Prostate gland (tissue), 2 donors: ENCODE measurements around the gene CD151.

Source experiments
- POLR2A ChIP-seq: fragments of 450-650 bp; IDR thresholded peaks from one replicate; pipeline ENCODE4 v1.6.1; 2016; ENCODE audit warnings: antibody characterized with exemption, mild to moderate bottlenecking
- POLR2AphosphoS5 ChIP-seq: sonication (generic); formaldehyde crosslinking; IDR thresholded peaks from one replicate; pipeline ENCODE4 v1.6.1; 2017; ENCODE audit warnings: antibody characterized with exemption
- TF ChIP-seq, protein P1 (sequence below), 4 experiments: fragments of 200-600 bp in 2 of 4; fragments of 450-650 bp in 2 of 4; sonication (generic) in 2 of 4; IDR thresholded peaks; 1 replicate in 3 of 4; 2 replicates in 1 of 4; pipeline ENCODE4 v1.5.1; 2016 to 2019; ENCODE audit warnings: antibody characterized with exemption in 4 of 4, mild to moderate bottlenecking in 2 of 4, moderate library complexity in 2 of 4

DNA sequence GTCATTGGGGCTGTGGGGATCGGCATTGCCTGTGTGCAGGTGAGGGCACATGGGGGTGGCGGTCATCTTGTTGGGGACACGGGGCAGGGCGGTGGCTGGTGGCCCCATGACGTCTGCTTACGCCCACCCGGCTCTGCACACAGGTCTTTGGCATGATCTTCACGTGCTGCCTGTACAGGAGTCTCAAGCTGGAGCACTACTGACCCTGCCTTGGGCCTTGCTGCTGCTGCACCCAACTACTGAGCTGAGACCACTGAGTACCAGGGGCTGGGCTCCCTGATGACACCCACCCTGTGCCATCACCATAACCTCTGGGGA lies 5.2 kb downstream of the CD151 start:
- TF ChIP-seq, protein P1, sequence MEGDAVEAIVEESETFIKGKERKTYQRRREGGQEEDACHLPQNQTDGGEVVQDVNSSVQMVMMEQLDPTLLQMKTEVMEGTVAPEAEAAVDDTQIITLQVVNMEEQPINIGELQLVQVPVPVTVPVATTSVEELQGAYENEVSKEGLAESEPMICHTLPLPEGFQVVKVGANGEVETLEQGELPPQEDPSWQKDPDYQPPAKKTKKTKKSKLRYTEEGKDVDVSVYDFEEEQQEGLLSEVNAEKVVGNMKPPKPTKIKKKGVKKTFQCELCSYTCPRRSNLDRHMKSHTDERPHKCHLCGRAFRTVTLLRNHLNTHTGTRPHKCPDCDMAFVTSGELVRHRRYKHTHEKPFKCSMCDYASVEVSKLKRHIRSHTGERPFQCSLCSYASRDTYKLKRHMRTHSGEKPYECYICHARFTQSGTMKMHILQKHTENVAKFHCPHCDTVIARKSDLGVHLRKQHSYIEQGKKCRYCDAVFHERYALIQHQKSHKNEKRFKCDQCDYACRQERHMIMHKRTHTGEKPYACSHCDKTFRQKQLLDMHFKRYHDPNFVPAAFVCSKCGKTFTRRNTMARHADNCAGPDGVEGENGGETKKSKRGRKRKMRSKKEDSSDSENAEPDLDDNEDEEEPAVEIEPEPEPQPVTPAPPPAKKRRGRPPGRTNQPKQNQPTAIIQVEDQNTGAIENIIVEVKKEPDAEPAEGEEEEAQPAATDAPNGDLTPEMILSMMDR (IDR thresholded peaks at IDR 0.05) = no peak
- TF ChIP-seq POLR2A (no peak), POLR2AphosphoS5 (no peak)
